ENCODE results near the gene PTPRN2.

- TF ChIP-seq EP300 (IDR thresholded peaks at IDR 0.05; ENCODE audit: borderline replicate concordance in 1 of 2, low read depth in 1 of 2, low read length in 1 of 2) (no peak), TAF1 (IDR thresholded peaks at IDR 0.05; ENCODE audit: borderline replicate concordance, low read depth, low read length) (no peak), CTCF (IDR thresholded peaks at IDR 0.05) (no peak), GABPA (IDR thresholded peaks at IDR 0.05; ENCODE audit: low read depth) (no peak), USF2 (IDR thresholded peaks at IDR 0.05; ENCODE audit: borderline replicate concordance, low read depth, low read length) (no peak), ELF1 (IDR thresholded peaks at IDR 0.05) (no peak), NRF1 (IDR thresholded peaks at IDR 0.05; ENCODE audit: low read depth, low read length) (no peak), GATA2 (CRISPR knock-in tag; IDR thresholded peaks at IDR 0.05) (no peak), RCOR1 (IDR thresholded peaks at IDR 0.05; ENCODE audit: low read length) (no peak)
Observed at GRCh38 chr7:157796846-157797245, 790.8 kb downstream of the PTPRN2 start.
